Lung (tissue), 16 donors: Measurements from ENCODE around the gene ADAMTS13. TPM values are rescaled to one million over a fixed set of nuclear protein-coding genes. Genes with fewer than 3 reads are reported as not detected.

Experiments
- ATAC-seq: fragments of 200-7000 bp; cut with Tn5 transposase; one replicate; pipeline ENCODE4 v1.9.1; 2020; ENCODE audit warnings: moderate number of reproducible peaks; ENCODE audit not compliant: insufficient read depth, low FRiP score
- DNase-seq, 3 donors: peaks; one replicate each; pipeline ENCODE4 v3.0.0-alpha.2; 2013 to 2017
- H3K27ac ChIP-seq, 2 donors: one replicate each; pipeline ENCODE4 v1.5.1; 2013; ENCODE audit warnings: mild to moderate bottlenecking in 2 of 2, moderate library complexity in 2 of 2, control low read depth in 1 of 2, inconsistent platforms in 1 of 2, low read depth in 1 of 2, low read length in 1 of 2
- H3K27me3 ChIP-seq, 3 donors: one replicate each; pipeline ENCODE4 v1.5.1; 2013; ENCODE audit warnings: low read length in 2 of 3; ENCODE audit not compliant: control insufficient read depth in 3 of 3, insufficient read depth in 3 of 3
- H3K36me3 ChIP-seq, 4 donors: one replicate each; pipeline ENCODE4 v1.5.1; 2013; ENCODE audit warnings: low read length in 4 of 4, mild to moderate bottlenecking in 1 of 4, moderate library complexity in 1 of 4; ENCODE audit not compliant: control insufficient read depth in 4 of 4, insufficient read depth in 4 of 4
- H3K4me1 ChIP-seq, 5 donors: one replicate each; pipeline ENCODE4 v1.5.1; 2013; ENCODE audit warnings: low read length in 5 of 5, mild to moderate bottlenecking in 2 of 5, moderate library complexity in 1 of 5; ENCODE audit not compliant: control insufficient read depth in 5 of 5, insufficient read depth in 5 of 5
- H3K4me3 ChIP-seq: one replicate; pipeline ENCODE4 v1.5.1; 2013; ENCODE audit warnings: mild to moderate bottlenecking, control low read depth, moderate library complexity
- H3K9ac ChIP-seq, 2 donors: one replicate each; pipeline ENCODE4 v1.5.1; 2013; ENCODE audit warnings: low read length in 2 of 2, control low read depth in 1 of 2; ENCODE audit not compliant: insufficient read depth in 1 of 2
- H3K9me3 ChIP-seq, 4 donors: one replicate each; pipeline ENCODE4 v1.5.1; 2013; ENCODE audit warnings: low read length in 3 of 4, mild to moderate bottlenecking in 1 of 4, moderate library complexity in 1 of 4; ENCODE audit not compliant: control insufficient read depth in 4 of 4, insufficient read depth in 3 of 4
- WGBS, 2 donors: extraction: QIAGEN DNeasy Blood & Tissue Kit; methylation state at CpG; one replicate each; pipeline ENCODE4 v1.1.7; 2013; 5-methylcytosine and 5-hydroxymethylcytosine counted together
- long read RNA-seq, 5 donors: transcript quantifications; one replicate each; lab custom pipeline, GENCODE V29; 2026
- polyA plus RNA-seq, 2 donors: library from polyadenylated mRNA; stranded (reverse); fragments of 200-250 nt; gene quantifications; one replicate each; pipeline ENCODE4 v1.2.1, GENCODE V29; 2013
- total RNA-seq, 2 donors: library from RNA; depleted of rRNA in 1 of 2; stranded (reverse); fragments of >200 nt in 1 of 2; gene quantifications; one replicate each; pipeline ENCODE4 v1.2.1, GENCODE V29; 2014 to 2021
- TF ChIP-seq, protein P1 (sequence below): IDR thresholded peaks from 2 replicates; pipeline ENCODE4 v1.5.1; 2012; ENCODE audit warnings: mild to moderate bottlenecking; ENCODE audit errors: control extremely low read depth, extremely low read depth
- donor health status: control.
- donor health status: control.
- donor health status: Bipolar disorder and iron deficiency.
- donor health status: healthy.
- donor health status: DM: yes; HTN: yes; CAD: no.

Gene ADAMTS13
- 1 to 10 TPM; 2.8 to 4.1 TPM for total RNA-seq
- 1 to 10 TPM; 1.0 to 3.1 TPM for polyA plus RNA-seq
- long read RNA-seq, donor 1, partial matches to known transcripts = 7 of 7 reads
- long read RNA-seq, donor 1, other reads (novel, unspliced or antisense) = 0 of 7 reads
- long read RNA-seq, donor 2 = 0 reads
- long read RNA-seq, donor 3, partial matches to known transcripts = 20 of 20 reads
- long read RNA-seq, donor 3, other reads (novel, unspliced or antisense) = 0 of 20 reads
- long read RNA-seq, donor 4 = 0 reads
- long read RNA-seq, donor 5 = 0 reads

GRCh38 chr9:133421615-133422542 is at the start of gene ADAMTS13:
TSS of gene ADAMTS13 (plus strand) at chr9:133422367. CDS start at chr9:133422444, 77 bp downstream.
- peaks cover 0 to 10% (median 2%) of the 10 kb centered on the region in 5 donors for H3K4me1 ChIP-seq
- TF ChIP-seq, protein P1, sequence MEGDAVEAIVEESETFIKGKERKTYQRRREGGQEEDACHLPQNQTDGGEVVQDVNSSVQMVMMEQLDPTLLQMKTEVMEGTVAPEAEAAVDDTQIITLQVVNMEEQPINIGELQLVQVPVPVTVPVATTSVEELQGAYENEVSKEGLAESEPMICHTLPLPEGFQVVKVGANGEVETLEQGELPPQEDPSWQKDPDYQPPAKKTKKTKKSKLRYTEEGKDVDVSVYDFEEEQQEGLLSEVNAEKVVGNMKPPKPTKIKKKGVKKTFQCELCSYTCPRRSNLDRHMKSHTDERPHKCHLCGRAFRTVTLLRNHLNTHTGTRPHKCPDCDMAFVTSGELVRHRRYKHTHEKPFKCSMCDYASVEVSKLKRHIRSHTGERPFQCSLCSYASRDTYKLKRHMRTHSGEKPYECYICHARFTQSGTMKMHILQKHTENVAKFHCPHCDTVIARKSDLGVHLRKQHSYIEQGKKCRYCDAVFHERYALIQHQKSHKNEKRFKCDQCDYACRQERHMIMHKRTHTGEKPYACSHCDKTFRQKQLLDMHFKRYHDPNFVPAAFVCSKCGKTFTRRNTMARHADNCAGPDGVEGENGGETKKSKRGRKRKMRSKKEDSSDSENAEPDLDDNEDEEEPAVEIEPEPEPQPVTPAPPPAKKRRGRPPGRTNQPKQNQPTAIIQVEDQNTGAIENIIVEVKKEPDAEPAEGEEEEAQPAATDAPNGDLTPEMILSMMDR = no peak
- DNase-seq (peak in 1 of 3 donors; percentile 34), ATAC-seq (no peak)
- no peak within 1 kb of the TSS for H3K4me3 ChIP-seq
- peak within 1 kb of the TSS in 1 of 2 donors; percentile 28 for H3K27ac ChIP-seq
- WGBS, 2 donors = 55 to 71% methylated on average over 23 of the region's 23 CpGs
- no peaks in the 10 kb centered on the region for H3K36me3 ChIP-seq
- no peak within 1 kb of the TSS for H3K9ac ChIP-seq
- no peaks in the 10 kb centered on the region for H3K27me3 ChIP-seq
- H3K9me3 ChIP-seq = peaks cover 0 to 3% (median 0%) of the 10 kb centered on the region in 4 donors

DNA sequence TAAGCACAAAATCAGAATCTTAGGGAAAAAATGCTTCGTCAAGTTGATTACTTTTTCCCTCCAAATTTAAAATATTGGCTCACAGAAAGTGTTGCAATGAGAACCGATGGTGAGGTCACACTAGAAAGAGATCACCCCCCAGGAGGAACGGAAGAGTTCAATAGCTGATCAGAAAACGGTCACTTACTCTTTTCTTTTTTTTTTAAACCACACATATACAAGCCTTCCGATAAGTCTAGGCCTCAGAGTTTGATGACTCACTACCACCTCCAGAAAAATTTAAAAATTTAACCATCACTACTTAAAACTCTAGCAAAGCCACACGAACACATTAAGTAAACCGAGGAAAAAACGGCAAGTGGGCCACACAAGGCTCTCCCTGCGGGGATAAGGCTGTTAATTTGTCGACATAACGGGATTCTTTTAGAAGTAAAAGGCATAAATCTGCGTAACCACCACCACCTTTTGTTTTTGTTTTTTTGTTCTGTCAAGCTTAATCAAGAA is 47.5 kb upstream of the ADAMTS13 start:
- Histone ChIP-seq H3K9ac (peak overlapping the region; percentile 84 to 85), H3K4me3 (peak overlapping the region; percentile 87), H3K36me3 (peaks cover 0 to 21% (median 10%) of the 10 kb centered on the region in 4 donors), H3K27ac (peak overlapping the region; percentile 95 to 96), H3K4me1 (peaks cover 5 to 30% (median 12%) of the 10 kb centered on the region in 5 donors), H3K27me3 (no peaks in the 10 kb centered on the region), H3K9me3 (no peaks in the 10 kb centered on the region)
- DNase-seq (no peak), ATAC-seq (no peak)
- TF ChIP-seq, protein P1 = no peak
- 9 to 13% methylated on average over 12 of the region's 12 CpGs for WGBS, 2 donors

- H3K4me3 ChIP-seq = peak overlapping the region; percentile 87
- 0% methylated on average over 31 to 39 of the region's 39 CpGs for WGBS, 2 donors
- peaks cover 5 to 30% (median 12%) of the 10 kb centered on the region in 5 donors for H3K4me1 ChIP-seq
- ATAC-seq (no peak), DNase-seq (peak; percentile 43 to 50 (median 44))
- peaks cover 0 to 21% (median 7%) of the 10 kb centered on the region in 4 donors for H3K36me3 ChIP-seq
- H3K27ac ChIP-seq = peak overlapping the region; percentile 95 to 96
- H3K9ac ChIP-seq = peak overlapping the region; percentile 84 to 85
- H3K9me3 ChIP-seq = no peaks in the 10 kb centered on the region
- no peaks in the 10 kb centered on the region for H3K27me3 ChIP-seq
- TF ChIP-seq, protein P1 = no peak
These were observed 46.9 kb upstream of the ADAMTS13 start for GRCh38 chr9:133375116-133375723.
